BLaER1 (cell line): ENCODE measurements around the gene MS4A8.
"Not testable (repeated sequence)": the region's sequence is repeated elsewhere in the genome, so short reads cannot be mapped to it uniquely, and the experiment has no call there.

Experiments used
- H3K27ac ChIP-seq: shearing (Covaris generic); formaldehyde crosslinking; 2 replicates; pipeline ENCODE4 v1.8.1; 2022
- H3K27me3 ChIP-seq: shearing (Covaris generic); formaldehyde crosslinking; 2 replicates; pipeline ENCODE4 v1.8.1; 2022
- H3K36me3 ChIP-seq: shearing (Covaris generic); formaldehyde crosslinking; 2 replicates; pipeline ENCODE4 v1.8.1; 2022
- H3K4me1 ChIP-seq: shearing (Covaris generic); formaldehyde crosslinking; 2 replicates; pipeline ENCODE4 v1.8.1; 2022
- H3K4me2 ChIP-seq: shearing (Covaris generic); formaldehyde crosslinking; 2 replicates; pipeline ENCODE4 v1.8.1; 2022
- H3K4me3 ChIP-seq: shearing (Covaris generic); formaldehyde crosslinking; 2 replicates; pipeline ENCODE4 v1.8.1; 2022
- H3K9ac ChIP-seq: shearing (Covaris generic); formaldehyde crosslinking; 2 replicates; pipeline ENCODE4 v1.8.1; 2022
- H3K9me3 ChIP-seq: shearing (Covaris generic); formaldehyde crosslinking; 2 replicates; pipeline ENCODE4 v1.8.1; 2022
- H4K20me1 ChIP-seq: shearing (Covaris generic); formaldehyde crosslinking; 2 replicates; pipeline ENCODE4 v1.8.1; 2022
- Cebpa-rat ChIP-seq: shearing (Covaris generic); IDR thresholded peaks from 2 replicates; pipeline ENCODE4 v1.8.1; 2022

Gene MS4A8

DNA sequence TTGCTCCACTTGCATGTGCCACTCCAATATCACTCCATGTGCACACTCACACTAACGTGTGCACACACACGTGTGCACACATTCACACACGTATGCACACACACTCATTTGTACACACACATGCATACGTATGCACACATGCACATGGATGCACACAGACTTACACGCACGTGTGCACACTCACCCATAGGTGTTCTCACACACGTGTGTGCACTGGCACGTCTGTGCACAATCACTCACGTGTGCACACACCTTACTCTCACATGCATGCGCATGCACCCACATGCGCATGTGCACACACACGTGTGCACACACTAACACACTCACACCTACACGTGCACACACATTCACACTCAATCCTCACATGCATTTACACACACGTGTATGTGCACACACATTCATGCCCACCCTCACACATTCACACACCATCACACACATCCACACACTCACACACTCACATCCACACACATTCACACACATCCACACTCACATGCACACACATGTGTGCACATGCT lies 48.0 kb downstream of the MS4A8 start:
- Histone ChIP-seq H4K20me1 (no peaks in the 10 kb centered on the region), H3K27ac (no peak overlapping the region), H3K4me3 (no peak overlapping the region), H3K4me1 (peaks cover 28% of the 10 kb centered on the region), H3K27me3 (no peaks in the 10 kb centered on the region), H3K36me3 (no peaks in the 10 kb centered on the region), H3K9me3 (peaks cover 15% of the 10 kb centered on the region; the same call in 1 of the 2 replicates), H3K9ac (no peak overlapping the region), H3K4me2 (peak overlapping the region; percentile 68; the same call in 1 of the 2 replicates)
- TF ChIP-seq Cebpa-rat = no peak

DNA sequence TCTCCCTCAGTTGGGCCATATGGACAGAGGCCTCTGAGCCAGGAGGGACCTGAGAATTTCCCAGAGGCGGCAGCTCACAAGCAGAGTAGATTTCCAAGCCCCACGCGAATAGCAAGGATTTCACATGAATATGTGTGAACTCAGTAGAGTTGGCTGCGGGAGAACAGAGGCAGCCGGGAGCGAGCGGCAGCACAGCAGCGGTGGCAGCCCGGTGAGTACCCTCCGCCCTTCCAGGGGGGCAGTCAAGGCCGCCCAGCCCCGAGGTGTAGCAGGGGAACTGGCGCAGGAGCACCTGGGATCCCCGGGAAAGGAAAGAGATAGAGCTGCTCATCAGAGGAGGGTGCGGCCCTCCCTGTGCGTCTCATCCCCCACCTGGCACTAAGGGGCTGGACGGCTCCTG lies 48.8 kb downstream of the MS4A8 start:
- H3K9ac ChIP-seq = no peak overlapping the region
- H3K4me2 ChIP-seq = peak overlapping the region; percentile 44
- no peaks in the 10 kb centered on the region for H4K20me1 ChIP-seq
- H3K36me3 ChIP-seq = no peaks in the 10 kb centered on the region
- H3K27ac ChIP-seq = no peak overlapping the region
- peaks cover 28% of the 10 kb centered on the region for H3K4me1 ChIP-seq
- no peak for TF ChIP-seq Cebpa-rat
- peaks cover 8% of the 10 kb centered on the region; the same call in 1 of the 2 replicates for H3K9me3 ChIP-seq
- H3K27me3 ChIP-seq = no peaks in the 10 kb centered on the region
- no peak overlapping the region for H3K4me3 ChIP-seq

DNA sequence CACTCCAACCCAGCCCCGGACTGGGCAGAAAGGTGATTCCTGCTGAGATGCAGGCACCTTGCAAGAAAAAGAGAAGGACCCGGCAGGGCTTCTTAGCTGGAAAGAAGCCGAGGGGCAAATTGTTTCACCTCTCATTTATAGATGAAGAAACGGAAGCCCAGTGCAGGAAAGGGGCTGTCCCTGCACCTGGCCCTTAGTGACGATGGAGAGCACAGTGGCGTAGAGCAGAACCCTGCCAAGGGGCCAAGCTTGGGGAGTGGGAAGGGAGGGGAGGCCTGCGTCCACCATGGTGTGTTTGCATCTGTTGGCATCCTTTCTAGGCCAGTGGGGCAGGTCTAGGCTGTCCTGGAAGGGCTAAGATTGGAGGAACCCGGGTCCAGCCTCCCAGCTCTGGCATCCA lies 49.4 kb downstream of the MS4A8 start:
- no peak for TF ChIP-seq Cebpa-rat
- H3K4me1 ChIP-seq = peaks cover 28% of the 10 kb centered on the region
- H3K9ac ChIP-seq = no peak overlapping the region
- peak overlapping the region; percentile 44 for H3K4me2 ChIP-seq
- H3K27ac ChIP-seq = no peak overlapping the region
- no peak overlapping the region for H3K4me3 ChIP-seq
- H4K20me1 ChIP-seq = no peaks in the 10 kb centered on the region
- H3K27me3 ChIP-seq = no peaks in the 10 kb centered on the region
- H3K9me3 ChIP-seq = 0 out of 2 replicates have a peak, but pooled peaks cover 8% of the 10 kb centered on the region
- no peaks in the 10 kb centered on the region for H3K36me3 ChIP-seq

DNA sequence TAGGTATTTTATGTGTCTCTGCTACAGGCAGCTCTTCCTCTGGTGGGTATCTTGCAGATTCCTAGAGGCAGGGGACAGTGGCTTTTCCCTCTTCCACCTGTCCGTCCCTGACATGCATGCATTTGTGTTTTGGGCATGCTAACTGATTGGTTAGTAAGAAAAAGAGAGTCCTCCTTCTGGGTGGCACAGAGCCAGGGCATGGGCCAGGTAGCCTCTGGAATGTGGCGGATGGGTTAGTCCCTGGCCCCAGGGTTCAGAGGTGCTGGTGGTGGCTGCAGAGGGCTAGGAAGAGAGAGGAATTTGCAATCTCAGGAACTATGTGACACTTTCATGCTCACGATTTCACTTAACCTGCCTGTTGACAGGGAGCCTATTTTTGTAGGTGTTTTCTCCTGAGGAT lies 51.5 kb downstream of the MS4A8 start:
- no peaks in the 10 kb centered on the region for H3K9me3 ChIP-seq
- no peaks in the 10 kb centered on the region for H4K20me1 ChIP-seq
- no peak overlapping the region for H3K9ac ChIP-seq
- H3K27me3 ChIP-seq = no peaks in the 10 kb centered on the region
- H3K36me3 ChIP-seq = no peaks in the 10 kb centered on the region
- no peak overlapping the region for H3K4me2 ChIP-seq
- no peak overlapping the region for H3K4me3 ChIP-seq
- TF ChIP-seq Cebpa-rat = no peak
- H3K4me1 ChIP-seq = peaks cover 28% of the 10 kb centered on the region
- no peak overlapping the region for H3K27ac ChIP-seq

DNA sequence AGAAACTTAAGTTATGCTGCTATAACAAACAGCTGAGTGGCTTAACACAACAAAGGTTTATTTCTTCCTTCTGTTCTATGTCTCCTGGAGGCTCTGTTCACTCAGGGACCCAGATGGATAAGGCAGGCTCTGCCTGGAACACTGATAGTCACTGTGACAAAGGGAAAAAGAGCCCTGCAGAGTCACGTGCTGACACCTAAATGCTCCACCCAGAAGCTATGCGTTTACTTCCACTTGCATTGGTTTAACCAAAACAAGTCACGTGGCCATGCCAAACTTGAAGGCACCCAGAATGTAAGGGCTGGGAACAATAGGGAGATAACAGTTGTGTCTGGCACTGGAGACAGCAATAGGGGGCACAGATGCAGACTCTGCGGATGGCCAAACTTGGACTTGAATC lies 53.9 kb downstream of the MS4A8 start:
- no peak overlapping the region for H3K4me2 ChIP-seq
- H4K20me1 ChIP-seq = no peaks in the 10 kb centered on the region
- H3K4me3 ChIP-seq = no peak overlapping the region
- no peak for TF ChIP-seq Cebpa-rat
- no peaks in the 10 kb centered on the region for H3K36me3 ChIP-seq
- H3K9ac ChIP-seq = no peak overlapping the region
- no peak overlapping the region for H3K27ac ChIP-seq
- H3K9me3 ChIP-seq = no peaks in the 10 kb centered on the region
- no peaks in the 10 kb centered on the region for H3K27me3 ChIP-seq
- peaks cover 9% of the 10 kb centered on the region for H3K4me1 ChIP-seq

DNA sequence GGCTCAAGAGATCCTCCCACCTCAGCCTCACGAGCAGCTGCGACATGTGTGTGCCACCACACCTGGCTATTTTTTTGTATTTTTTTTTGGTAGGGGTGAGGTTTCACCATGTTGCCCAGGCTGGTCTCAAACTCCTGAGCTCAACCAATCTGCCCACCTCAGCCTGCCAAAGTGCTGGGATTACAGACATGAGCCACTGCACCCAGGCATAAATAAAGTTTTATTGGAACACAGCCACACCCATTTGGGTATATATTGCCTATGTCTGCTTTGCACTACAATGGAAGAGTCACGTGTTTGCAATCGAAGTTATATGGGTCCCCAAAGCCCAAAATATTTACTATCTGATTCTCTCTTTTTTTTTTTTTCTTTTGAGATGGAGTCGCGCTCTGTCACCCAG lies 55.5 kb downstream of the MS4A8 start:
- Histone ChIP-seq H3K27ac (no peak overlapping the region), H3K4me2 (no peak overlapping the region), H3K4me3 (no peak overlapping the region), H4K20me1 (no peaks in the 10 kb centered on the region), H3K27me3 (no peaks in the 10 kb centered on the region), H3K36me3 (no peaks in the 10 kb centered on the region), H3K9me3 (no peaks in the 10 kb centered on the region), H3K4me1 (peaks cover 12% of the 10 kb centered on the region), H3K9ac (no peak overlapping the region)
- TF ChIP-seq Cebpa-rat = no peak

DNA sequence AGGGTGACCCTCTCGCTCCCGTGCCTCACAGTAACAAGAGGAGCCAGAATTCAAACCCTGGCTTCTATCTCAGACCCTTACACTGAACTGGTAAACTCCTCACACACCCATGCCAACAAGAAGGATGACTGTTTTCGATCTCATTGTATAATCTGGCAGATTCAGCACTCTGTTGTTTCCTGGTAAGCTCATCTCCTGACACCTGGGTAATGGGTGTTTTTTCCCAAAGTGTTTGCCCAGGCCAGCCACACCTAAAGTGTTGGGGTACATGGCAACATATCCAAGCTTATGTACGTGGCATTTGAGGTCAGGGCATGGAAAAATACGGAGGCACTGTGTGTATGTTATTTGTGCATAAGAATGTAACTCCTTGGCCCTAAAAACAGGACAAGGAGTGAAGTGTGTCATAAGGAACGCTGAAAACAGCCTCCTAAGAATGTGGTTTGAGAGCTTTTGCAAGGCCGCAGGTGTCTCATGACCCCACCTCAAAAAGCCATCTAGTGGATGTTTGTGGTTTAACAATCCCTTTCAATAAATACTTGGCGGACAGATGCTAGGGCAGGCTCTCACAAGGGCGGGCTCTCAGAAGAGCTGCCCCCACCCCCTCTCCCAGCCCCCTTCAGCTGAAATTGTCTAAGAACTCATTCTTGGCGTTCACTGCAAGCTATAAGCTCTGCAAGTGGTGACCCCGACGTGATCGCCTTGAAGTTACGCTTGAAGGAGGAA lies 57.1 kb downstream of the MS4A8 start, which contains the start of gene MS4A15:
Gene MS4A15, plus strand, starts transcription at position 561 of the 726 bp plus-strand sequence. CDS start 6,867 bp downstream, outside the sequence.
- Histone ChIP-seq H3K9me3 (no peaks in the 10 kb centered on the region), H3K4me2 (no peak within 1 kb of the TSS)
- TF ChIP-seq Cebpa-rat = no peak

DNA sequence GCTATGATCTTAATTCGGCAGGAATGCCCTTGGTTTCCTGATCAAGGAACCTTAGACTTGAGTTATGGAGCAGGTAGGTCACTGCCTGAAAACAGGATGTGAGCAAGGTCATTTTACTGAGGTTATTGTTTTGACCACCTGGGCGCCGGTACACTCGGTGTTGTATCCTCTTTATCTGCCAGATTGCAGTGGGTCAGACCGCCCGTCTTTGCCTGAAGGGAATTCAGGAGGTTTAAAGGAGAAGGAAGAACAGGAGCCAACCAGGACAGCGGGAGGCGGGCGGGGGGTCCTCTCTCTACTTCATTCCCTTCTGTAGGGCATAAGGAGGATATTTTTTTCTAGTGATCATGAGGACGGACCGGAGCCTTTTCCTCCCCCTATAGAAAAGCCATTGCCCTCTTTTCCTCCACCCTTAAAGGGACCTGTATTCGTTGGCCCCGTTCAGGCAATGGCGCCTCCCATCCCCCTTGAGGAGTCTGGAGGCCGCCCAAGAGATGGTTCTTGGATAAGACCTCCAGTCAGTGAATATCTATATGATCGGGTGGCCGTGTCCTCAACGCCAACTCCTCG lies 57.9 kb downstream of the MS4A8 start:
- Histone ChIP-seq H3K4me3 (no peak overlapping the region), H3K36me3 (no peaks in the 10 kb centered on the region), H3K4me1 (peaks cover 17% of the 10 kb centered on the region), H3K9me3 (no peaks in the 10 kb centered on the region), H4K20me1 (no peaks in the 10 kb centered on the region), H3K4me2 (no peak overlapping the region), H3K9ac (no peak overlapping the region), H3K27me3 (no peaks in the 10 kb centered on the region), H3K27ac (no peak overlapping the region)
- no peak for TF ChIP-seq Cebpa-rat

More for the DNA sequence above, 57.1 kb downstream of the MS4A8 start, which contains the start of gene MS4A15:
- Histone ChIP-seq H3K36me3 (no peaks in the 10 kb centered on the region), H3K27ac (no peak within 1 kb of the TSS), H3K9ac (no peak within 1 kb of the TSS), H4K20me1 (no peaks in the 10 kb centered on the region), H3K4me1 (peaks cover 17% of the 10 kb centered on the region), H3K27me3 (no peaks in the 10 kb centered on the region), H3K4me3 (no peak within 1 kb of the TSS)

DNA sequence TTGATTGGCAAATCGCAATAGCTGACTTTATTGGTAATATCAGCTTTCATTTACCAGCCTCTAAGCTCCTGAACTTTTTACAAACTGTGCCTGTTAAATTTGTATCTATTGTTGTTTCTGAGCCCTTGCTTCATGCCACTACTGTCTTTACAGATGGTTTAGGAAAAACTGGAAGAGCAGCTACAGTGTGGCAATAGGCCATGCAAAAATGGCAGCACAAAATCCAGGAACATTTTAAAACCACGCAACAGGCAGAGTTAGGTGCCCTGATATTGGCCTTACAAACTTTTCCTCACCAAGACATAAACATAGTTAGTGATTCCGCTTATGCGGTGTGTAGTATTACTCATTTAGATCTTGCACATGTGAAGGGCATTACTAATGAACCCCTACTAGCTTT lies 59.3 kb downstream of the MS4A8 start:
- H3K4me1 ChIP-seq = peaks cover 28% of the 10 kb centered on the region
- H3K27me3 ChIP-seq, H3K9ac ChIP-seq, H3K4me3 ChIP-seq, H3K9me3 ChIP-seq, H3K27ac ChIP-seq, H3K36me3 ChIP-seq, H4K20me1 ChIP-seq: not testable (repeated sequence)
- H3K4me2 ChIP-seq = peak overlapping the region; percentile 73; the same call in 1 of the 2 replicates

DNA sequence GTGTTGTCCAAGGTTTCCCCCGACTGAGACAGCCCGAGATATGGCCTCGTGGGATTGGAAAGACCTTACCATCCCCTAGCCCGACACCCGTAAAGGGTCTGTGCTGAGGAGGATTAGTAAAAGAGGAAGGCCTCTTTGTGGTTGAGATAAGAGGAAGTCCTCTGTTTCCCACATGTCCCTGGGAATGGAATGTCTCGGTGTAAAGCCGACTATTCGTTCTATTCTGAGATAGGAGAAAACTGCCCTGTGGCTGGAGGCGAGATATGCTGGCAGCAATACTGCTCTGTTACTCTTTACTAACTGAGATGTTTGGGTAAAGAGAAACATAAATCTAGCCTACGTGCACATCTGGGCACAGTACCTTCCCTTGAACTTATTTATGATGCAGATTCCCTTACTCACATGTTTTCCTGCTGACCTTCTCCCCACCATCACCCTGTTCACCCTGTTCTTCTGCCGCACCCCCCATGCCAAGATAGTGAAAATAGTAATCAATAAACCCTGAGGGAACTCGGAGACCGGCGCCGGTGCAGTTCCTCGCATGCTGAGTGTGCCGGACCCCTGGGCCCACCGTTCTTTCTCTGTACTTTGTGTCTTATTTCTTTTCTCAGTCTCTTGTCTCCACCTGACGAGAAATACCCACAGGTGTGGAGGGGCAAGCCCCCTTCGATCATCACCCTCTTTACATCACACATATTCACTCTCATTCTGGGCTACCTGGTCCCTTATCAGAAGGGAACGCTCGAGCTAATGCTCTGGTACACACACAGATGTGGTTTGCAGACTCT lies 60.2 kb downstream of the MS4A8 start:
- not testable (repeated sequence) for H3K27ac ChIP-seq, H3K9ac ChIP-seq, H3K27me3 ChIP-seq, H4K20me1 ChIP-seq, H3K36me3 ChIP-seq, H3K4me3 ChIP-seq, H3K9me3 ChIP-seq
- H3K4me1 ChIP-seq = peaks cover 30% of the 10 kb centered on the region
- peak overlapping the region; percentile 73 for H3K4me2 ChIP-seq
